Right lobe of liver (tissue), 6 donors: ENCODE results near the gene MYH15. TPM values are rescaled to one million over a fixed set of nuclear protein-coding genes. Genes with fewer than 3 reads are reported as not detected.

Experiments
- ATAC-seq, 4 donors: fragments of 200-7000 bp; cut with Tn5 transposase; one replicate each; pipeline ENCODE4 v1.9.1; 2020; ENCODE audit warnings: mild to moderate bottlenecking in 4 of 4, moderate library complexity in 4 of 4
- DNase-seq, 3 donors: peaks; one replicate each; pipeline ENCODE4 v3.0.0-alpha.2; 2020
- H3K27ac ChIP-seq, 3 donors: fragments of 200-600 bp; one replicate each; pipeline ENCODE4 v1.8.0; 2022
- H3K27me3 ChIP-seq, 2 donors: fragments of 200-600 bp; one replicate each; pipeline ENCODE4 v1.8.0; 2022
- H3K36me3 ChIP-seq, 4 donors: fragments of 200-600 bp; sonication (generic) in 1 of 4; one replicate each; pipeline versions ENCODE4 v1.5.1 to v1.8.0; 2017 to 2022; ENCODE audit warnings: control low read depth in 1 of 4
- H3K4me1 ChIP-seq, 4 donors: fragments of 200-600 bp; sonication (generic) in 1 of 4; one replicate each; pipeline versions ENCODE4 v1.5.1 to v1.8.0; 2017 to 2022; ENCODE audit warnings: control low read depth in 1 of 4
- H3K4me3 ChIP-seq, 3 donors: fragments of 200-600 bp; one replicate each; pipeline ENCODE4 v1.8.0; 2022
- H3K9me3 ChIP-seq, 4 donors: fragments of 200-600 bp; sonication (generic) in 1 of 4; one replicate each; pipeline versions ENCODE4 v1.5.1 to v1.8.0; 2017 to 2022; ENCODE audit warnings: control low read depth in 1 of 4
- CTCF ChIP-seq, 4 donors: fragments of 200-600 bp in 3 of 4; fragments of 450-650 bp in 1 of 4; IDR thresholded peaks; one replicate each; pipeline versions ENCODE4 v1.5.1 to v1.8.0; 2016 to 2022; ENCODE audit warnings: antibody characterized with exemption in 4 of 4, mild to moderate bottlenecking in 2 of 4
- POLR2A ChIP-seq: fragments of 450-650 bp; IDR thresholded peaks from one replicate; pipeline ENCODE4 v1.6.1; 2017; ENCODE audit warnings: antibody characterized with exemption, mild to moderate bottlenecking
- WGBS: methylation state at CpG from one replicate; pipeline ENCODE4 v1.1.6; 2018; ENCODE audit warnings: low coverage, low lambda C conversion rate; ENCODE audit not compliant: insufficient coverage; ENCODE audit errors: missing lambda C conversion rate; 5-methylcytosine and 5-hydroxymethylcytosine counted together
- intact Hi-C, 2 donors: fragments of 100-400 bp; cut with DNase I; formaldehyde crosslinking; loops; one replicate each; pipeline versions ENCODE4 v1.11.2 to v1.14.1; 2022
- total RNA-seq, 6 experiments: library from RNA; depleted of rRNA in 2 of 6; stranded (reverse); fragments of >200 nt in 2 of 6; fragmentation: NEBNext Ultra II Directional in 3 of 6; extraction: Animal tissue kit (Norgen Biotek cat#: 25700) in 3 of 6; gene quantifications; one replicate each; pipeline versions ENCODE4 v1.1.0 to v1.2.4, GENCODE V29; 2016 to 2023
- donor health status: DM: no; HTN: yes; CAD: no.
- donor health status: DM: no; HTN: no; CAD: no.
- donor health status: DM: no; HTN: no; CAD: no.
- donor health status: DM: no; HTN: yes; CAD: no.
- donor health status: DM: no; HTN: yes; CAD: no.

MYH15 gene
- total RNA-seq, 6 experiments from 2014 or later, result not detected

DNA sequence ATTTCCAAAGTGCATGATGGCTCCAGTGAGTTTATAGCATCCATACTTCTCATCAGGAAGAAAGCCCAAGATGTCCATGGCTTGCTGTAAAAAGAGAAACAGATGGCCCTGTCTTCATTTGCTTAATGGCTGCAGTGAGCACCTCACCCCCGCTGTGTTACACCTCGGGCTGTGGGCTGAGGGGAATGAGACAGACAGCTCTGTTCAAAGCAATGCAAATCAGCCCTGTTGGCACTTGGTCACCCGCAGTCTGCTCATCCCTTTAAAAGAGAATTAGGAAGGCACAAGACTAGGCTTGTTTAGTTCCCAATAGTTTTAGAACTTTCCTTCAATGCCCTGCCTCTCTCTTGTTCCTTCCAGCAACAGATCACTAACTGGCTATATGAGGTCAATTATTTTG, 25.2 kb downstream of the MYH15 start:
- WGBS, result 60% methylated on average over 1 of the region's 3 CpGs
- intact Hi-C loops, result no loop called here
- Histone ChIP-seq H3K27ac (no peak overlapping the region), H3K4me1 (no peaks in the 10 kb centered on the region), H3K4me3 (no peak overlapping the region), H3K9me3 (no peaks in the 10 kb centered on the region), H3K27me3 (no peaks in the 10 kb centered on the region), H3K36me3 (no peaks in the 10 kb centered on the region)
- ATAC-seq (no peak), DNase-seq (no peak)
- TF ChIP-seq CTCF (IDR thresholded peaks at IDR 0.05) (no peak), POLR2A (no peak)

DNA sequence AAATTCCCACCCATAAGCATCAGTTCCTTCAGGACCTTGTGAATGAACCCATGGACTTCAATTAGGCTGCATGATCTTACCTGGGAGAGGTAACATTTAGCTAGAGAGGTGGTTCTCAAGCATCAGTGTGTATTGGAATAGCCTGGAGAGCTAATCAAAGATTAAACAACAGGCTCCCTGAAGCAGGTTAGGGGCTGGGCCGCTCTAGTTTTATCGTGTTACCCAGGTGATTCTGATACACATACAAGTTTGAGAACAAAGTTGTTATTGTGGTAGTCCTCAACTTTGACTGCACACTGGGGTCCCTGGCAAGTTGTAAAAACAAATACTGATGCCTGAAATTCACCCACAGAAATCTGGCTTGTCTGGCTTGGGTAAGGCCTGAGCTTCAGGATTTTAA, 31.2 kb downstream of the MYH15 start:
- Histone ChIP-seq H3K4me3 (no peak overlapping the region), H3K4me1 (no peaks in the 10 kb centered on the region), H3K9me3 (no peaks in the 10 kb centered on the region), H3K27me3 (no peaks in the 10 kb centered on the region), H3K36me3 (no peaks in the 10 kb centered on the region), H3K27ac (no peak overlapping the region)
- intact Hi-C loops, result no loop called here
- DNase-seq, result no peak
- ATAC-seq, result peak in 1 of 4 donors; percentile 20
- WGBS, result 86% methylated on average over 2 of the region's 2 CpGs
- TF ChIP-seq POLR2A (no peak), CTCF (IDR thresholded peaks at IDR 0.05) (no peak)

DNA sequence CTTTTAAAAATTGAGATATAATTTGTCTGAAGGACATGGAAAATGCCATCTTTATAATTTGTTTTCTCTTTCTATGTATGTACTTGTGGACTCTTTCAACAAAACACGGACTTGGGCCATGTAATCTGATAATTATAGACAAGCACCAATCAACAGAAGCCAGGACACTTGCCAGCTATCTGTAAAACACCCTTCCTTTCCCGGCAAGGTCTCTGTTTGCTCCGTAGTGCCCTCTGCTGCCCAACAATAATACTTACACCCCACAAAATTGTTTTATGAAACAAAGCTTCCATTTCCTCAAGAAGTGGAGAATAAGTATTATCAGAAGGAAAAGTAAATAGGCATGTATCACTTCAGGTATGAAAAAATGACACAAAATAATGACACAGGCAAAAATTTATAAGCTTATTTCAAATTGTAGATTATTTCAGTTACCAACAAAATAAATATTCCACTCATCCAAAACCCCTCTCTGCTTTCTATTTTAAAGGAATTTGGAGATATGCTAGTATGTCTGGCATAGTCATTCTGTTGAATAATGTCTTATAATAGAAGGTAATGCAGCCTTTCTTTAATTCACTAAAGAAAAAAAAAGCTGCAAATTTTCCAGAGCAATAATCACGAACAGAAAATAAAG, 32.8 kb downstream of the MYH15 start:
- intact Hi-C loops, result no loop called here
- H3K27me3 ChIP-seq, result no peaks in the 10 kb centered on the region
- H3K4me3 ChIP-seq, result no peak overlapping the region
- H3K27ac ChIP-seq, result no peak overlapping the region
- H3K36me3 ChIP-seq, result no peaks in the 10 kb centered on the region
- ATAC-seq (peak; percentile 98 to 100 (median 98)), DNase-seq (peak in 2 of 3 donors; percentile 38 to 67)
- H3K4me1 ChIP-seq, result no peaks in the 10 kb centered on the region
- no peaks in the 10 kb centered on the region for H3K9me3 ChIP-seq
- TF ChIP-seq CTCF (IDR thresholded peaks at IDR 0.05), result peak; percentile 69 to 78 (median 76)
- TF ChIP-seq POLR2A, result no peak
- WGBS, result 22% methylated on average over 4 of the region's 4 CpGs

- Histone ChIP-seq H3K4me3 (no peak overlapping the region), H3K36me3 (no peaks in the 10 kb centered on the region), H3K9me3 (no peaks in the 10 kb centered on the region), H3K4me1 (no peaks in the 10 kb centered on the region), H3K27ac (no peak overlapping the region), H3K27me3 (no peaks in the 10 kb centered on the region)
- TF ChIP-seq CTCF (IDR thresholded peaks at IDR 0.05), result no peak
- no peak for TF ChIP-seq POLR2A
- intact Hi-C loops, result no loop called here
- DNase-seq (no peak), ATAC-seq (no peak)
- 60% methylated on average over 1 of the region's 1 CpG for WGBS
Measured at GRCh38 chr3:108475220-108475782, 35.1 kb downstream of the MYH15 start.
